Measurements from ENCODE around the gene BCAR1. TPM values are rescaled to one million over a fixed set of nuclear protein-coding genes. Genes with fewer than 3 reads are reported as not detected.

The BCAR1 gene
- total and polyA plus RNA-seq, 2 of the 13 experiments (the other 11 are each of a cell fraction or from before 2014, with no cell fraction given) = 48.1 to 51.7 TPM

- TF ChIP-seq, protein P1, sequence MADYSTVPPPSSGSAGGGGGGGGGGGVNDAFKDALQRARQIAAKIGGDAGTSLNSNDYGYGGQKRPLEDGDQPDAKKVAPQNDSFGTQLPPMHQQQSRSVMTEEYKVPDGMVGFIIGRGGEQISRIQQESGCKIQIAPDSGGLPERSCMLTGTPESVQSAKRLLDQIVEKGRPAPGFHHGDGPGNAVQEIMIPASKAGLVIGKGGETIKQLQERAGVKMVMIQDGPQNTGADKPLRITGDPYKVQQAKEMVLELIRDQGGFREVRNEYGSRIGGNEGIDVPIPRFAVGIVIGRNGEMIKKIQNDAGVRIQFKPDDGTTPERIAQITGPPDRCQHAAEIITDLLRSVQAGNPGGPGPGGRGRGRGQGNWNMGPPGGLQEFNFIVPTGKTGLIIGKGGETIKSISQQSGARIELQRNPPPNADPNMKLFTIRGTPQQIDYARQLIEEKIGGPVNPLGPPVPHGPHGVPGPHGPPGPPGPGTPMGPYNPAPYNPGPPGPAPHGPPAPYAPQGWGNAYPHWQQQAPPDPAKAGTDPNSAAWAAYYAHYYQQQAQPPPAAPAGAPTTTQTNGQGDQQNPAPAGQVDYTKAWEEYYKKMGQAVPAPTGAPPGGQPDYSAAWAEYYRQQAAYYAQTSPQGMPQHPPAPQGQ (CRISPR knock-in tag; IDR thresholded peaks at IDR 0.05; ENCODE audit: borderline replicate concordance) = no peak
- TF ChIP-seq SMAD3 (CRISPR knock-in tag; IDR thresholded peaks at IDR 0.05) (no peak), ZNF10 (CRISPR knock-in tag; IDR thresholded peaks at IDR 0.05; ENCODE audit: borderline replicate concordance, low read depth) (no peak), ZNF253 (CRISPR knock-in tag; IDR thresholded peaks at IDR 0.05; ENCODE audit: borderline replicate concordance) (no peak), KDM1A (CRISPR knock-in tag; IDR thresholded peaks at IDR 0.05) (no peak), SRSF9 (IDR thresholded peaks at IDR 0.05; ENCODE audit: borderline replicate concordance, insufficient read depth, low read depth, low read length, poor library complexity, severe bottlenecking) (no peak), ZNF282 (IDR thresholded peaks at IDR 0.05; ENCODE audit: partially characterized antibody) (no peak), RAD21 (CRISPR knock-in tag; IDR thresholded peaks at IDR 0.05) (peak; percentile 71), ZNF343 (CRISPR knock-in tag; IDR thresholded peaks at IDR 0.05) (no peak), ZNF468 (CRISPR knock-in tag; IDR thresholded peaks at IDR 0.05) (no peak), HCFC1 (IDR thresholded peaks at IDR 0.05; ENCODE audit: low read depth, low read length) (no peak), ZNF350 (CRISPR knock-in tag; IDR thresholded peaks at IDR 0.05; ENCODE audit: borderline replicate concordance, low read depth) (0 out of 2 replicates have a peak, but pooled peaks have one; percentile 12), ZNF232 (CRISPR knock-in tag; IDR thresholded peaks at IDR 0.05; ENCODE audit: borderline replicate concordance) (no peak), PTBP1 (IDR thresholded peaks at IDR 0.05; ENCODE audit: low read depth, low read length, poor library complexity, severe bottlenecking) (peak; percentile 28), BCL6 (CRISPR knock-in tag; IDR thresholded peaks at IDR 0.05) (no peak), SMAD9 (CRISPR knock-in tag; IDR thresholded peaks at IDR 0.05) (no peak), KLF11 (CRISPR knock-in tag; IDR thresholded peaks at IDR 0.05) (no peak), NR0B2 (CRISPR knock-in tag; IDR thresholded peaks at IDR 0.05) (no peak), CREM (IDR thresholded peaks at IDR 0.05) (no peak), CREM (CRISPR knock-in tag; IDR thresholded peaks at IDR 0.05) (no peak), EED (CRISPR knock-in tag; IDR thresholded peaks at IDR 0.05) (no peak), ZIK1 (CRISPR knock-in tag; IDR thresholded peaks at IDR 0.05; ENCODE audit: borderline replicate concordance, low read depth) (no peak), NFE2L1 (CRISPR knock-in tag; IDR thresholded peaks at IDR 0.05; ENCODE audit: borderline replicate concordance) (no peak), POLR2G (IDR thresholded peaks at IDR 0.05; ENCODE audit: low read depth, low read length) (no peak), PCBP1 (IDR thresholded peaks at IDR 0.05; ENCODE audit: borderline replicate concordance, low read depth, low read length) (no peak), ZNF777 (CRISPR knock-in tag; IDR thresholded peaks at IDR 0.05) (no peak)
- TF ChIP-seq, protein P2, sequence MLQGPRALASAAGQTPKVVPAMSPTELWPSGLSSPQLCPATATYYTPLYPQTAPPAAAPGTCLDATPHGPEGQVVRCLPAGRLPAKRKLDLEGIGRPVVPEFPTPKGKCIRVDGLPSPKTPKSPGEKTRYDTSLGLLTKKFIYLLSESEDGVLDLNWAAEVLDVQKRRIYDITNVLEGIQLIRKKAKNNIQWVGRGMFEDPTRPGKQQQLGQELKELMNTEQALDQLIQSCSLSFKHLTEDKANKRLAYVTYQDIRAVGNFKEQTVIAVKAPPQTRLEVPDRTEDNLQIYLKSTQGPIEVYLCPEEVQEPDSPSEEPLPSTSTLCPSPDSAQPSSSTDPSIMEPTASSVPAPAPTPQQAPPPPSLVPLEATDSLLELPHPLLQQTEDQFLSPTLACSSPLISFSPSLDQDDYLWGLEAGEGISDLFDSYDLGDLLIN (CRISPR knock-in tag; IDR thresholded peaks at IDR 0.05; ENCODE audit: borderline replicate concordance) = no peak
- TF ChIP-seq, protein P3, sequence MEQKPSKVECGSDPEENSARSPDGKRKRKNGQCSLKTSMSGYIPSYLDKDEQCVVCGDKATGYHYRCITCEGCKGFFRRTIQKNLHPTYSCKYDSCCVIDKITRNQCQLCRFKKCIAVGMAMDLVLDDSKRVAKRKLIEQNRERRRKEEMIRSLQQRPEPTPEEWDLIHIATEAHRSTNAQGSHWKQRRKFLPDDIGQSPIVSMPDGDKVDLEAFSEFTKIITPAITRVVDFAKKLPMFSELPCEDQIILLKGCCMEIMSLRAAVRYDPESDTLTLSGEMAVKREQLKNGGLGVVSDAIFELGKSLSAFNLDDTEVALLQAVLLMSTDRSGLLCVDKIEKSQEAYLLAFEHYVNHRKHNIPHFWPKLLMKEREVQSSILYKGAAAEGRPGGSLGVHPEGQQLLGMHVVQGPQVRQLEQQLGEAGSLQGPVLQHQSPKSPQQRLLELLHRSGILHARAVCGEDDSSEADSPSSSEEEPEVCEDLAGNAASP (CRISPR knock-in tag; IDR thresholded peaks at IDR 0.05; ENCODE audit: borderline replicate concordance) = peak; percentile 89; the same call in 1 of the 2 replicates
Observed at GRCh38 chr16:75256059-75256571, 4.7 kb upstream of the BCAR1 start (continued).

Data from HepG2 (cell line).